ENCODE measurements around the gene NUP210.

Gene NUP210

GRCh38 chr3:13325892-13326443 is 94.2 kb downstream of the NUP210 start:
- DNase-seq (ENCODE audit: low read depth in 2 of 3, low spot score in 1 of 3), result no peak

- no peak for DNase-seq (ENCODE audit: low read depth in 2 of 3, low spot score in 1 of 3)
Observed at GRCh38 chr3:13324835-13325501, 95.2 kb downstream of the NUP210 start.

GRCh38 chr3:13323822-13324221 is 96.3 kb downstream of the NUP210 start:
- no peak for DNase-seq (ENCODE audit: low read depth in 2 of 3, low spot score in 1 of 3)

- no peak for DNase-seq (ENCODE audit: low read depth in 2 of 3, low spot score in 1 of 3)
Observed at GRCh38 chr3:13322324-13322723, 97.8 kb downstream of the NUP210 start.

- no peak for DNase-seq (ENCODE audit: low read depth in 2 of 3, low spot score in 1 of 3)
Observed at GRCh38 chr3:13319564-13320220, 100.4 kb downstream of the NUP210 start.

GRCh38 chr3:13318626-13319470 is 101.3 kb downstream of the NUP210 start:
- no peak for DNase-seq (ENCODE audit: low read depth in 2 of 3, low spot score in 1 of 3)

- no peak for DNase-seq (ENCODE audit: low read depth in 2 of 3, low spot score in 1 of 3)
Observed at GRCh38 chr3:13317596-13318320, 102.4 kb downstream of the NUP210 start.

- no peak for DNase-seq (ENCODE audit: low read depth in 2 of 3, low spot score in 1 of 3)
Observed at GRCh38 chr3:13316603-13317002, 103.5 kb downstream of the NUP210 start.

- DNase-seq (ENCODE audit: low read depth in 2 of 3, low spot score in 1 of 3), result no peak
Observed at GRCh38 chr3:13314877-13315276, 105.2 kb downstream of the NUP210 start.

- no peak for DNase-seq (ENCODE audit: low read depth in 2 of 3, low spot score in 1 of 3)
Observed at GRCh38 chr3:13313813-13314212, 106.3 kb downstream of the NUP210 start.

GRCh38 chr3:13309004-13309403 is 111.1 kb downstream of the NUP210 start:
- DNase-seq (ENCODE audit: low read depth in 2 of 3, low spot score in 1 of 3), result no peak

GRCh38 chr3:13308380-13308801 is 111.7 kb downstream of the NUP210 start:
- DNase-seq (ENCODE audit: low read depth in 2 of 3, low spot score in 1 of 3), result peak in 1 of 3 donors; percentile 8

GRCh38 chr3:13307041-13307440 is 113.1 kb downstream of the NUP210 start:
- DNase-seq (ENCODE audit: low read depth in 2 of 3, low spot score in 1 of 3), result no peak

GRCh38 chr3:13305623-13306022 is 114.5 kb downstream of the NUP210 start:
- no peak for DNase-seq (ENCODE audit: low read depth in 2 of 3, low spot score in 1 of 3)

GRCh38 chr3:13303410-13303809 is 116.7 kb downstream of the NUP210 start:
- no peak for DNase-seq (ENCODE audit: low read depth in 2 of 3, low spot score in 1 of 3)

- DNase-seq (ENCODE audit: low read depth in 2 of 3, low spot score in 1 of 3), result no peak
Observed at GRCh38 chr3:13301286-13301987, 118.7 kb downstream of the NUP210 start.

- no peak for DNase-seq (ENCODE audit: low read depth in 2 of 3, low spot score in 1 of 3)
Observed at GRCh38 chr3:13300546-13301285, 119.4 kb downstream of the NUP210 start.

GRCh38 chr3:13299531-13300155 is 120.5 kb downstream of the NUP210 start:
- no peak for DNase-seq (ENCODE audit: low read depth in 2 of 3, low spot score in 1 of 3)

GRCh38 chr3:13296662-13297061 is 123.5 kb downstream of the NUP210 start:
- no peak for DNase-seq (ENCODE audit: low read depth in 2 of 3, low spot score in 1 of 3)
